Activated CD4-positive, CD25-positive, alpha-beta regulatory T cell treated with anti-CD3 and anti-CD28 coated beads, Interleukin-2, amount 50 U/mL, for 16 hours (primary cell): Measurements from ENCODE around the gene PMF1.

Source experiments
- DNase-seq: peaks from one replicate; pipeline ENCODE4 v3.0.0-alpha.2; 2020; ENCODE audit warnings: low read depth, low spot score

The PMF1 gene

DNA sequence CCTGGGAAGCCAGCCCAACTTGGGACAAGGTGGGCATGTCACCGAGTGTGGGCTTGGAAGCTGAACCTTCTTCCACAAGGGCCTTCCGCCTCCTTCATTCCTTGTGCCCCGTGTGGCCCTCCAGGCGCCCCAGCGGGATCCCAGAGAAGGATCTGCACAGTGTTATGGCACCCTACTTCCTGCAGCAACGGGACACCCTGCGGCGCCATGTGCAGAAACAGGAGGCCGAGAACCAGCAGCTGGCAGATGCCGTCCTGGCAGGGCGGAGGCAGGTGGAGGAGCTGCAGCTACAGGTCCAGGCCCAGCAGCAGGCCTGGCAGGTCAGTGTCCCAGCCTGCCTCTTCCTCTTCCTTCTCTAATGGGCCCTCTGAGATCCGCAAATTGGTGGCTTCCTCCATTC, 23.4 kb downstream of the PMF1 start:
- no peak for DNase-seq

DNA sequence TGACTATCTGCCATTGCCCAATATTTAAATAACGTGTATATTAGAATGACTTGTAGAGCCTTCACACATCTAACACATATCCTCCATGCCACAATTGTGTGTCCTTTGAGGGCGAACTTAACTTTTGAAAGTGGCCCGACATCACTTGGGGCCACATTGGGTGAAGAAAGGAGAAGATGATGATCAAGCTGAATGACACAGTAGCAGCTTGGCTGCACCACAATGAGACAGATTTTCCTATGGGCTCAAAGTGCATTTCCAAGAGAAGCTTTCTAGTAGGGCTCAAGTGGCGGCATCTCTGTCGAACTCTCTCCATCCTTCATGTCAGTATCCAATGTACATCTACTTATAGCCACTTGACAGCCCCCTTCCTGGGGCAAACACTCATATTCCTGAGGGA, 25.4 kb downstream of the PMF1 start:
- no peak for DNase-seq

DNA sequence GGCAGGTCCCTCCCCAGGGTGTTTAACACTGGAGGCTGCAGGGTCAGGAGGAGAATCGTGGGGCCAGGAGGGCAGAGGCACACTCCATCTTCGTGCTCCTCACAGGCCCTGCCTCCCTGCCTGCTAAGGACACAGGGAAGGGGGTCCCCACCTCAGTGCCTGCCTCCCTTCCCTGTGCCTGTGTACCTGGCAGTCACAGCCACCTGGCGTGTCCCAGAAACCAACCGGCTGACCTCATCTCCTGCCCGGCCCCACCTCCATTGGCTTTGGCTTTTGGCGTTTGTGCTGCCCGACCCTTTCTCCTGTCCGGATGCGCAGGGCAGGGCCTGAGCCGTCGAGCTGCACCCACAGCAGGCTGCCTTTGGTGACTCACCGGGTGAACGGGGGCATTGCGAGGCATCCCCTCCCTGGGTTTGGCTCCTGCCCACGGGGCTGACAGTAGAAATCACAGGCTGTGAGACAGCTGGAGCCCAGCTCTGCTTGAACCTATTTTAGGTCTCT, 28.6 kb downstream of the PMF1 start:
- no peak for DNase-seq

DNA sequence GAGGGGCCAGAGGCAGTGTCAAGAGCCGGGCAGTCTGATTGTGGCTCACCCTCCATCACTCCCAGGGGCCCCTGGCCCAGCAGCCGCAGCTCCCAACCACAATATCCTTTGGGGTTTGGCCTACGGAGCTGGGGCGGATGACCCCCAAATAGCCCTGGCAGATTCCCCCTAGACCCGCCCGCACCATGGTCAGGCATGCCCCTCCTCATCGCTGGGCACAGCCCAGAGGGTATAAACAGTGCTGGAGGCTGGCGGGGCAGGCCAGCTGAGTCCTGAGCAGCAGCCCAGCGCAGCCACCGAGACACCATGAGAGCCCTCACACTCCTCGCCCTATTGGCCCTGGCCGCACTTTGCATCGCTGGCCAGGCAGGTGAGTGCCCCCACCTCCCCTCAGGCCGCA, 29.1 kb downstream of the PMF1 start, which contains the start of gene BGLAP:
TSS of gene BGLAP (plus strand) at position 259 of the 400 bp plus-strand sequence. CDS start at position 307, 48 bp downstream.
- no peak for DNase-seq

DNA sequence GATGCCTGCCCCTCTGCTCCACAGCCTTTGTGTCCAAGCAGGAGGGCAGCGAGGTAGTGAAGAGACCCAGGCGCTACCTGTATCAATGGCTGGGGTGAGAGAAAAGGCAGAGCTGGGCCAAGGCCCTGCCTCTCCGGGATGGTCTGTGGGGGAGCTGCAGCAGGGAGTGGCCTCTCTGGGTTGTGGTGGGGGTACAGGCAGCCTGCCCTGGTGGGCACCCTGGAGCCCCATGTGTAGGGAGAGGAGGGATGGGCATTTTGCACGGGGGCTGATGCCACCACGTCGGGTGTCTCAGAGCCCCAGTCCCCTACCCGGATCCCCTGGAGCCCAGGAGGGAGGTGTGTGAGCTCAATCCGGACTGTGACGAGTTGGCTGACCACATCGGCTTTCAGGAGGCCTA, 29.9 kb downstream of the PMF1 start:
- no peak for DNase-seq

DNA sequence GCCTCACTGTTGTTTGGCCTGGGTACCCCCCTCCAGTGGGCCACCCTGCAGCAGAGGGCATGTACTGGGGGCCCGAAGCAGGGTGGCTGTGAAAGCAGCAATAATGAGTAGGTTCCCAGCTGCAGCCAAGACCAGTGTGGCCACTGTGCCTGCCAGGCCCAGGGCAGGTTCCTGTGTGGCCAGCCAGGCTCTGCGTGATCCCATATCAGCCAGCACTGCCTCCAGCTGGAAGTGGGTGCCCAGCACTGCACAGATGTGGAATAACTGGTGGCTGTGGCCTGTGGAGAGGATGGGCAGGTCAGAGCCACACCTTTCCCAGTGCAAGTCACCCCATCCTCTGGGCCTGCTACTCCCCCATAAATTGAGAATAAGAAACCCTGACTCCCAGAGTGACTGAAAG, 31.3 kb downstream of the PMF1 start:
- no peak for DNase-seq

DNA sequence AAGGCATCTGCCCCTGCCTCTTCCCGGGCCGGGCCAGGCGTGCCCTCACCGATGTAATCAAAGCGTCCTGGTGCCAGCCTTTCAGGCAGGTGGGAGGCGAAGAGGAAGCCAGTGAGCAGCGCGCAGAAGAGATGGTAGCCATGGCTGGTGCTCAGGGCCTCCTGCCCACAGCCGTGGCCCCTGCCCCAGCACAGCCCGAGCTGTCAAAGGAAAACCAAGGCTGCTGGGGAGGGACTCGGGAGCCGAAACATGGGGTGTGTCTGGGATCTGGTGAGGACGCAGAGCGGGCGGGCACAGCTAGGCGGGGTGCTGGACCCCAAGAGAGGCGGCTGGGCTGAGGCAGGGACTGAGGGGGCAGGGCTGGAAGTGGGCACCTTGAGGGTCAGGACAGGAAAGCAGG, 31.9 kb downstream of the PMF1 start:
- no peak for DNase-seq

DNA sequence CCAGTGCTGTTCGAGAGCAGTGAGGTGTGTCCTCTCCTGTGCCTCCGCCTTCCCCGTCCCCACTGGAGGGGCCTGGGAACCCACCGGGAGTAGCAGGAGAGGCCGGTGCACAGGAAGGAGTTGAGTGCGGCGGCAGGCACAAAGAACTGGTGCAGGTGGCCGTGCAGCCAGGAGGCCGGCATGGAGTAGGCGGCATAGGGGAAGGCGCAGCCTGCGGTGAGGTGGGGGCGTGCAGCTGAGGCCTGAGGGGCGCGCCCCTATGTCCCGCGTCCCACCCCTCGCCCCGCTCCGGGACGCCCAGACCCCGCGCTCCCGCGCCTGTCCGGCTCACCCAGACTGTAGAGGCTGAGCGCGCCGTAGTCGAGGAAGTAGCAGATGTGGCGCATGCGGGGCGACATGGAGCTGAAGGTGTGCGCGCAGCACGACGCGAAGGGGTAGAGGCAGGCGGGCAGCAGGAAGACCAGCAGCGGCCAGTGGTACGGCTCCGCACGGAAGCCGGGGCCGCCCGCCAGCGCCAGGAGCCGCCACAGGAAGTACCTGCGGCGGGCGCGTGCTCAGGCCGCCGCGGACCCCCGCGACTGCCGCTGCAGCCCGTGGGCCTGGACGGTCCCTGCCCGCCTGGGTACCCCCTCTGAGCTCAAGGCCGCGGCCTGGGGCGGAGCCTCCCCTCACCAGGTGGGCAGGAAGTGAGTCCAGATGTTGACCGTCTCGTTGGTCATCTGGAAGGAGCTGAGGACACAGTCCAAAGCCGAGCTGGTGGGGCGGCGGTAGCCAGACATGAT, 32.8 kb downstream of the PMF1 start:
- no peak for DNase-seq

DNA sequence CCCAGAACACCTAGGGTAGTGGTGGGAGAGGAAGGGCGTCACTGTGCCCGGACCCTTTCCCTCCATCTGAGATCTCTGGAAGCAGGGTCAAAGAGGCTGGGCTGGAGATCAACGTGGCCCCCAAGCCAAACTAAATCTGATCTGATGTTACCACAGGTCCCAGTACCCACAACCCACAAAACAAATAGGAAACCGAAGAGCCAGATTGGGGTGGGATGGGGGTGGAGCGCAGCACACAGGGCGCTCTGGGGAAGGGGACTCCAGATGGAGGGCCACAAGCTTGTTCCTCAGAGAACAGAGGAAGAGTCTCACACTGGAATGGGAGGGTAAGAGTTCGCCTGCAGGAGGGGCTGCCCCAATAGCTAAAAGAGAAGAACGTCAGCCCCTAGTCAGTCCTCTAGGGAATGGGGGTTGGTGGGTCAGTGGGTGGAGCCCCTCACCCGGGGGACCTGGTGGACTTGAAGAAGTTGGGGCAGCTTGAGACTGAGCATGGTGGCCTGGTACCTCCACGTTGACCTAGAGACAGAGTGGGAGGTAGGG, 33.5 kb downstream of the PMF1 start:
- DNase-seq: no peak

DNA sequence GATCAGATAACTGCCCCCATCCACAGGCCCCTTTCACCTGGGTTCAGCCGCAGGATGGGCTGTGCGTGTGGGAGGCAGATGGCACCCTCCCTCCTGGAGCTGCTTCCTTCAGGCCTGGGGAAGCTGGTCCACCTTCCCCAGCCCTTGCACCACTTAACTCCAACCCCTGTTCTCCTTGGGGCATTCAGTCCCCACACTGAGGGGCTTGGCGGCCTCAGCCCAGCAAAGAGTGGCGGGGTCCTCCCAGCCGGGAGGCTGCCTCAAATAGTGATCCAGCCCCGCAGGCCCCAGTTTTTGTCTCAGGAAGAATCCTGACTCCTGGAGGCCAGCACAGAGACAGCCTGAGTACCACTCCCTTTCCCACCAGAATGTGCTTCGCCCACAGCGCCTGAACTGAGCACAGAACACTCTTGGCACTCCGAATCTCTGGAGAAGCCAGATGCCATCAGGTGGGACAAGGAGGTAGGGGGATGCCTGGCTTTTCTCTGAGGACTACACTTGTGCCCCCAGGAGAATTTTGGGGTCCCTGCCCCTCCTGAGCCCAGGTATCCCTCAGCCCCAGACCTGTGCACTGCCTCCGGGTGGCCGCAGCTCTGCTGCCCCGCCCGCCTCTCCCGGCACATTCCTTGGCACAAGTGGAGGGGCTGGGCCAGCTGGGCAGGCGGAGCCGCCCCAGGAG, 34.1 kb downstream of the PMF1 start:
- DNase-seq: no peak

DNA sequence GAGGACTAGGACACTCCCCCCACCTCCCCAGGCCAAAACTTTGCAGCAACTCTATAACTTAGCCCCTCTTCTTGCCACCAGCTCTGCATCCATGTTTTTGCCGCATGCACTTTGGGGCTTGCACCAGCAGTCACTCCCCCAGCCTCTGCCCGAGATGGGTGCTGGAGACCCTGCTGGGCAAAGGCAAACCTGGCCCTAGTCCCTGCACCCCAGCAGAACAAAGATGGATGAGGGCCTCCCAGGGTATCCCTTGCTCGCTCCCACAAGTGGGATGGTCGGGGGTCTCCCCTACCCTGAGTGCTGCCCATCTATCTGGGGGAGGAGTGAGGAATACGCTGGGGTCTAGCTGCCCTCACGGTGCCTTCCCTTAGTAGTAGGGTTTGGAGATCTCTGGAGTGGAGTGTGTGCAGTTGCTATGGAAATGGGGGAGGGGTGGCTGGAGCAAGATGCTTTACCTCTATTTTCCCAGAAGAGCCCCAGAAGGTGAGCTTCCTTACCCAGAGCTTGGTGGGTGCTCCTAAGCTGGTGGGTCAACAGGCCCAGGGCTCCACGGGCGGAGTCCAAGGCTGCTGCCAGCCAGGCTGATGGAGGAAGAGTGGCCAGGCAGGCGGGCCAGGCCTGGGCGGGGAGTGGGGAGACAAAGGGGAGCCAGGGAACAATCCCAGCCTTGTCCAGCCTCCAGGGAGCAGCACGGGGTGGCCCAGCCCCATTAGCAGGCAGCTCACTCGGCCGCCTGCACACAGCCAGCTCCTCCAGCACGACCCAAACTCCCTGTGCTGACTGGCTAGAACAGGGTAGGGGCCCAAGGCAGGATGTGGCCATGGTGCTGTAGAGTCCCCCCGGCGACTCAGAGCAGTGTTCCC, 34.9 kb downstream of the PMF1 start, which contains the start of gene PAQR6:
TSS of gene PAQR6 (minus strand) at position 597 of the 863 bp plus-strand sequence. CDS start 1,325 bp downstream, outside the sequence.
- no peak for DNase-seq

DNA sequence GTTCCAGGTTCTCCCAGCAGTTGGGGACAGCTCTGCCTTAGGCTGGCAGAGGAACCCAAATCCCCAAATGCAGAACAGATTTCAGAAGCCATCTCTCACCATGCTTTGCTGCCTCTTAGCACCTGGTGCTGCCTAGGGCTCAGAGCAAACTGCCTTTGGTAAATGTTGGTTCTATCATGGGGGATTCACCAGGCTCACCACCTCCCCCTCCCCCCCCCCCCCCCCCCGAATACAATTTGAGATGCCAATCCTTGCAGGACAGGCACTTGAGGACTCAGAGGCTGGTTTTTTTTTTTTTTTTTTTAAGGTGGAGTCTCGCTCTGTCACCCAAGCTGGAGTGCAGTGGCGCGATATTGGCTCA, 35.5 kb downstream of the PMF1 start:
- no peak for DNase-seq

DNA sequence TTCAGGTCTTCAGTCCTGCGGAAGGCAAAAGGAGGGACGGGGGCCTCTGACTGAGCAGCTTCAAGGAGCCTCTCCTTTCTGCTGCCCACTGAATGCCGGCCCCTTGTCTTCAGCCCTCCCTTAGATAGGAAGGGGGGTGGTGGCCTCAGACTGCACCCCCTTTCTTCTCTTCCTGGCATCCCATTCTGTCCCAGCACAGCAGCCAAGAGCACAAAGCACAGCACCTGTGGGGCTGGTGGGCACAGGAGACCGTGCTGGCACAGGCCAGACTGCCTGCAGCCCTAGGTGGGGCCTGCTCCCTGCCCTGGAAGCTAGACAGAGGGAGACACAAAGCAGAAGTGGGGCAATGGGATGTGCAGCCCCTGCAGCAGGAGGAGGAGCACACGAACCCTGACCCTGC, 36.8 kb downstream of the PMF1 start:
- DNase-seq: no peak

DNA sequence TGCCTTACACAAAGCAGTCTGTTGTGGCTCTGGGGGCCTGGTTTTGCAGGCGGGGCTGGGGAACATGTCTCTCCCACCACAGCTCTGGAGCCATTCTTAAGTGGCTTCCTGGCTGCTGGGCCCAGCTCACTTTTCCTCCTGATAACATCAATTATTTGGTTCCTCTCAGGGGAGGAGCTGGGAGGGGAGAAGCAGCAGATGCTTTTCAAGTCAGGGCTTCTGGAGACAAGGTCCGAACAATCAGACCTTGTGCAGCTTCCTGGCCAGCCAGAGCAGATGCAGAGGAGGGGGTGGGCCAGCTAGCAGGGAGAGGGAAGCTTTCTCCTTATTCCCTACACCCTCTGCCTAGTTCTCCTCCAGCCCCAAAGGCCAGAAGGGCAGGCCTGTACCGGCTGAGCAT, 38.7 kb downstream of the PMF1 start:
- DNase-seq: no peak

DNA sequence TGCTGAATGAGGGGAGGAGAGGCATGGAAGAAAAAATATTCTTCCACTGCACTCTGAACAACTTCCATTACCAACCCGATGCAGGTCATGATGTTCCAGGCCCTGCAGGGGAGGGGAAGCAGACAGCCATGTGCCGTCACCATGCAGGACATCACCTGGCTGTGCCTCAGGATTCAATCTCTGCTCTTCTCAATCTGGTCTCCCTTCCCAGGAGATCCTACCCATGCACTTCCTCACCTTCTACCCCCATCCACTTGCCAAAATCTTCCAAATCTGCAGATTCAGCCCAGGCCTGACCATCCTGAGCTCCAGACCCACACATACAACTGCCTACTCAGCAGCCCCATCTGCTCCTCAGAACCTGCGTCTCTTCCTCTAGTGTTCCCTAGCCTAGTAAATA, 40.8 kb downstream of the PMF1 start:
- no peak for DNase-seq

DNA sequence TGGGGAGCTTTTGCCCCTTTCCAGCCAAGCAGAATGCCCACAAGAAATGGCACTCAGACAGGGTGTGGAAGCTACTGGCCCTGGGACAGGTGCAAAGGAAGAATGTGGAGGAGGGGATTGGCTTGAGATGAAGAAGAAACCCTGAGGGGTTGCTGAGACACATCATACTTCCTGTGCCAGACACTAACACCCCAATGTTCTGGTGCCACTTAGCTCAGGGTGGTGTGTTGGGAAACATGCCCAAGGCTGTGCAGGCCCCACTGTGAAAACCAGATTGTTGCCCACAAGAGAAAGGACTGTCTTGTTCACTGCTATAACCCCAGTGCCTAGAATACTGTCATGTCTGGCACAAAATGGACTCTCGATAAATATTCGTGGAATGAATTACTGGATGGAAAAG, 44.9 kb downstream of the PMF1 start:
- DNase-seq: no peak

DNA sequence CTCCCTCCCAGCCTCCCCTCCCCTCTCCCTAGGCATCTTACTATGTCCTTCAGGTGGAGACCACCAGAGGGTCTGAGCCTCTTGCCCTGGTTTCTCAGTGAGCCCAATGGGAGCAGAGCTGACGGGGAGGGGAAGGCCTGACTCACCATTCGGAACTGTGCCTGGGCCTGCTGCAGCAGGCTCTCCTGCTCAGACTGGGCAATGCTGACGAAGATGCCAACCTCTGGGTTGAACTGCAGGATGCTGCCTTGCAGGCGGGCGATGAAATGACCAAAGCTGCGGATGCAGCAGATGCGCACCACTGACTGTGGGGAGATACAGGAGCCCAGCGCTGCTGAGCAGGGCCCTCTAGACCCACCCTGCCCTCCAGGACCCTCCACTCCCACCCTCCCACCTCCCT, 46.1 kb downstream of the PMF1 start:
- no peak for DNase-seq

DNA sequence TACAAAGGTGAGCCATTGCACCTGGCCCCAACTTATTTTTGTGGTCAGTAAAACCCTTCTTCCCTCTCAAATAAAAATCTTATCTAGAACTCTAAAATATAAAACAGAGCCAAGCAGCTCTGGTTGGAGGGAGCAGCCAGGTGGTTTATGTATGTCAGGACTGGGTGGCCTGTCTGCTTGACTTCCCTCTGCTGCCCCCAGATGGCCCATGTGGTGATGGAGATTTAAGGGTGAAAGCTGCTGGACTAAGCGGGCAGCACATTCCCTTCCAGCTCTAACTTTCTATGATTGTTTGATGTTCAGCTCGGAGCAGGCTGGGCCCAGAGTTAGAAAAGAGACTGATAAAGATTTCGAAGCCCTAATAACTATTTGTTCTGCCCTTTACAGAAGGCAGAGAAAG, 47.0 kb downstream of the PMF1 start:
- DNase-seq: no peak

DNA sequence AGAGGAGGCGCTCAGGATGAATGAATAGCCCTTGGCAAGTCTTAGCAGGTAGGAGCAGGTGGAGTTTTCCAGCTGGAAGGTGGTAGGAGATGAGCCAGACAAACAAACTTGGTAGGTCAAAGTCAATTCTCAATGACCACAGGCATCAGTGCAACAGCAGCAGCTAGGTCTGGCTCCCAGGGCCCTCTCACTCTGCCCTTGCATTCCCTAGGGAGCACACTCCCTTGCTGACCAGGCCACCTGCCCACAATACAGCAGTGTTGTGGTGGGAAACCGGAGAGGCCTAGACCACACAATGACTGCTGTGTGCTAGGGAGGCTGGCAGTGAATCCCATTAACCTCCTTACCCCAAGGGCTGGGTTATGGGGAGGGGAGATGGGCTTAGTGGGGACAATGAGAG, 48.1 kb downstream of the PMF1 start:
- DNase-seq: no peak

DNA sequence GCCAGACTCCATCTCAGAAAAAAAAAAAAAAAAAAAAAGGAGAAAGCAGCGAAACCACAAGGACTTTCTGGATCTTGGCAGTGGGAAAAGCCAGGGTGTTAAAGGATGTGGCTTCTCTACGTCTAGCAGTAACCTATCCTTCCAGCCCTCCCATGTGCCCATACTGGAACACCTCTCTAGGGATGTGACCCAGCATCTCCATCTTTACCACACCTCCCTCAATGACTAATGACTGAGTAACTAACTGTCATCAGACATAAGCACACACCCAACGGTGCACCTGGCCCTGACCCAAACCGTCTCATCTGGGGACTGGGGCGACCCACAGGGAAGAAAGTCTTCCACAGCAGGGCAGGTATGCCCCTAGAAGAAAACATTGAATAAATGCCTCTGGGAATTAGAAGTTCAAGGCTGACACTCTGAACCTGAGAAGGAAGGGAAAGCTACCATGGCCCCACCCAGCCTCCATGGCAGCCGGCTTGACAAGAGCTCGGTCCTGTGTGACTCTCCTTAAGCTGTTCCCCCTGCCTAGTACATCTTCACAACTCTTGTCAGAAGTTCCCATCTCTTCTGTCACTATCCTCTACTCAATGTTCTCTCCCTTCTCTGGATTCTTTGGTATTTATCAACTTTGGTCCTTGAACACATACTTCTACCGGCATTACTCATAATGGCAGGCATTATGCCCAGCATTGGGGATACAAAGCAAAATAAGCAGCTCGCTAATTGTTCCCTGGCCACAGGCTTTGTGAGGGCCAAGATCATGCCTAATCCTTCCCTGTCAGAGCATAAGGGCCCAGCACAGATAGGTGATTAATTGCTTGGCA, 49.9 kb downstream of the PMF1 start:
- no peak for DNase-seq

DNA sequence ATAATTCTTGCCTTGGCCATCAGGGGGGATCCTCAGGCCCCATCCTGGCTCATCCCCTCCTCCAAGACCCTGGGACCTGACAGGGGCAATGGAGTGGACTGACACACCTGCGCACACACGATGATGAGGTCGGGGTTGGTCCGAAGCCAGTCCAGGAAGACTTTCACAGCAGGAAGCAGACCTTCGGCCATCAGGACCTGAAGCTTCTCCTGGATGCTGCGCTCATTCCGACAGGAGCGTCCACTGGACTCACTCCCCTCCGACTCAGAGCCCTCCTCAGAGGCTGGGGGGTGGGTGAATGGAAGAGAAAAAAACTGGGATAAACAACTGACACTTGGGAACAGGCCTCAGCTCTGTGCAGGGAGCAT, 50.5 kb downstream of the PMF1 start:
- no peak for DNase-seq
